Activated naive CD4-positive, alpha-beta T cell treated with anti-CD3 and anti-CD28 coated beads, Interleukin-2, amount 50 U/mL, for 24 hours (primary cell): ENCODE results near the gene PLPPR3.
A peak's percentile ranks its signal among the peaks of the same experiment; 100 is the strongest.

ENCODE experiments used
- H3K27ac Mint-ChIP-seq: one replicate; pipeline ENCODE4 v1.8.0; 2021; ENCODE audit warnings: mild to moderate bottlenecking, mixed read lengths
- H3K27me3 Mint-ChIP-seq: one replicate; pipeline ENCODE4 v1.8.0; 2021; ENCODE audit warnings: mixed read lengths
- H3K36me3 Mint-ChIP-seq: one replicate; pipeline ENCODE4 v1.8.0; 2021; ENCODE audit warnings: mixed read lengths
- H3K4me1 Mint-ChIP-seq: one replicate; pipeline ENCODE4 v1.8.0; 2021; ENCODE audit warnings: mixed read lengths
- H3K4me3 Mint-ChIP-seq: one replicate; pipeline ENCODE4 v1.8.0; 2021; ENCODE audit warnings: mild to moderate bottlenecking, mixed read lengths
- H3K9me3 Mint-ChIP-seq: one replicate; pipeline ENCODE4 v1.8.0; 2021; ENCODE audit warnings: mixed read lengths

PLPPR3 gene

DNA sequence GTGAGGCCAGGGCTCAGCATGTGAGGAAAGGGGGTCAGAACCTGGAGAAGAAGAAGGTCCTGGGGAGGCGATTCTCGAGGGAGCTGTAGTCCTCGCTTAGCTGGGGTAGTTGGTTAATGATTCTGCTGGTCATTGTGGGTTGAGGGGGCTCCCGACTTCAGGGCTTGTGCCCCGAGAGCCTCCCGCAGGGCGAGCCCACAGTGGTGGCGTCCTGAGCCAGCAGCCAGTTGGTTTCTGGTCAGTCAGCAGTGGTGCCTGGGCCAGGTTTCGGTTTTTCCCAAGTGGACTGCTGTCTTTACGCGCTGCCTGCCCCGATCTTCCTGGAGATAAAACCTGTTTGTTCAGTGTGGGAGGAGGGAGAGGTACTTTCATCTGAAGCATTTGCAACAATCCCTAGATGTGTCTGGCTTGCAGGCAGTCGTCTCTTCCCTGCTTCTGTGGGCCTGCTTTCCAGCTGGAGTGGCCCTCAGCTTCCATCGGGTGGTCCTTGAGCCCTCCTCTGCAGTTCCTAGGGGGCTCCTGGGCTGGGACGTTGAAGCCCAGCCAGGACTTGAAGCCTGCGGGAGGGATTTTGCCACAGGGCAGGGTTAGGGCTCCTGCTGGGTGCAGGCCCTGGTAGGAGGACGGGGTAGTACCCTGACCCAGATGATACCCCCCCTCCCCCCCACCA lies 21.3 kb downstream of the PLPPR3 start:
- H3K4me3 Mint-ChIP-seq: peak overlapping the region; percentile 88
- H3K4me1 Mint-ChIP-seq: peaks cover 39% of the 10 kb centered on the region
- H3K27ac Mint-ChIP-seq: peak overlapping the region; percentile 95
- peaks cover 13% of the 10 kb centered on the region for H3K36me3 Mint-ChIP-seq
- no peaks in the 10 kb centered on the region for H3K9me3 Mint-ChIP-seq
- H3K27me3 Mint-ChIP-seq: no peaks in the 10 kb centered on the region

DNA sequence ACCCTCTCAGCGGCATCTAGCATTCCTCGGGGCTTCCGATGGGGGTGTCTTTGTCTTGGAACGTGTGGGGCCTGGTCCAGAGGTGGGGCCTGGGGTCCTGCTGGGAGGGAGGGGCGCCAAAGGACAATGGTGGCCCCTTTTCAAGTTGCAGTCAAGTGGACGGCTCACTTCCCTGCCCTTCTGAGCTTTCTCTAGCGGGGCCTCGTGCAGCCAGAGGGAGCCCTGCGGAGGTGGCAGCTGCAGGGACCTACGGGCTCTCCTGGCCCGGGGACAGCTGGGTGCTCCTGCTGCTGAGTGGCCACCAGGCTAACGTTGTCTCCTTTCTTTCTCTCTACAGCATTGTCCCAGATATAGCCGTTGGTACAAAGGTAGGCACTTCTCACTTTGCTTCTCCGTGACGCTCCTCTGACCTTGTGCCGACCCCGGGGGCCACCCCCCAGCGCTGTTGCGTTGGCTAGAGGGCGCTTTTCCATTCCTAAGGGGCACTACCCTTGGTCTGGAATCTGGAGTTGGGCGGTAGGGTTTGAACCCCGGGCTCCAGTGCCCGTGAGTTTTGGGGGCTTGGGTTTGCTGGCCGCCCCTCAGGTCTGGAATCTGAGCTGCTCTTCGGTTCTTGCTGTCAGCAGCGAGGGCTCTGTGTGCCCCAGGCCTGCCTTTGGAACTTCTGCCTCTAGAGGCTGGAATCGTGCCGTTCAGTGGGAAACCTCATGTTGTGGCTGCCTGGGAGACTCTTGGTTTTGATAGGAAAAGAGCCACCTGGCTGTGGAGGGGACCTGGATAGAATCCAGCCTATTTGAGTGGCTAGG lies 22.5 kb downstream of the PLPPR3 start:
- Mint-ChIP-seq H3K36me3 (peaks cover 11% of the 10 kb centered on the region), H3K9me3 (no peaks in the 10 kb centered on the region), H3K4me3 (peak overlapping the region; percentile 88), H3K27ac (peak overlapping the region; percentile 95), H3K4me1 (peaks cover 39% of the 10 kb centered on the region), H3K27me3 (no peaks in the 10 kb centered on the region)

DNA sequence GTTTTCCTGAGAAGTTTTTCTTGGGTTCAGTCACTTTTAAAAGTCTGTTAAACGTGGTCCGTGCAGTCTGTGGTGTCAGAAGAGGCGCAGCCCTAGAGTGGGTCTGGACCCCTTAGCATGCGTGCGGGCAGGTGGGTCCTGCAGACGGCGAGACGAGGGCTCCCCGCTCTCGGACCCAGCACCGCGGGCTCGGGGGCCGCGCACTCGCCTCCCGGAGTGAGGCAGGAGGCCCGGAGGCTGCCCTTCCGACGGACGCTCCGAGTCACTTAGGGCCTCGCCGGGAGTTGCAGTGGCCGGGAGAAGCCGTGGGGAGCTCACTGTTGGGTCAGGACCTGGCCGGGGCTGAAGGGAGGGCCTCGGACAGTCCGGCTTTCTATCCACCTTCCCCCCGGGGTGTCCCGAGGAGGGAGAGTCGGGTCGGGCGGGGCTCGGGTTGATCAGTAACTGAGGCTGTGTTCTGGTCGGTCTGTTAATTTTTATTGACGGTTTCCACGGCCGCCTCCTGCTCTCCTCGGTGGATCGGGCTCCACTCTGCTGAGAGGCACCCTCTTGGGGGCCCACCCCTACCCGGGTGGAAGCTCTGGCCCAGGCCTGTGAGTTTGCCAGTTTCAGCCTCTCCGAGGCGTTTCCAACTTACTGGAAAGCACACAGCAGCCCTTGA lies 23.2 kb downstream of the PLPPR3 start:
- no peaks in the 10 kb centered on the region for H3K9me3 Mint-ChIP-seq
- H3K27ac Mint-ChIP-seq: peak overlapping the region; percentile 95
- H3K4me1 Mint-ChIP-seq: peaks cover 39% of the 10 kb centered on the region
- peaks cover 11% of the 10 kb centered on the region for H3K36me3 Mint-ChIP-seq
- H3K27me3 Mint-ChIP-seq: no peaks in the 10 kb centered on the region
- peak overlapping the region; percentile 88 for H3K4me3 Mint-ChIP-seq

DNA sequence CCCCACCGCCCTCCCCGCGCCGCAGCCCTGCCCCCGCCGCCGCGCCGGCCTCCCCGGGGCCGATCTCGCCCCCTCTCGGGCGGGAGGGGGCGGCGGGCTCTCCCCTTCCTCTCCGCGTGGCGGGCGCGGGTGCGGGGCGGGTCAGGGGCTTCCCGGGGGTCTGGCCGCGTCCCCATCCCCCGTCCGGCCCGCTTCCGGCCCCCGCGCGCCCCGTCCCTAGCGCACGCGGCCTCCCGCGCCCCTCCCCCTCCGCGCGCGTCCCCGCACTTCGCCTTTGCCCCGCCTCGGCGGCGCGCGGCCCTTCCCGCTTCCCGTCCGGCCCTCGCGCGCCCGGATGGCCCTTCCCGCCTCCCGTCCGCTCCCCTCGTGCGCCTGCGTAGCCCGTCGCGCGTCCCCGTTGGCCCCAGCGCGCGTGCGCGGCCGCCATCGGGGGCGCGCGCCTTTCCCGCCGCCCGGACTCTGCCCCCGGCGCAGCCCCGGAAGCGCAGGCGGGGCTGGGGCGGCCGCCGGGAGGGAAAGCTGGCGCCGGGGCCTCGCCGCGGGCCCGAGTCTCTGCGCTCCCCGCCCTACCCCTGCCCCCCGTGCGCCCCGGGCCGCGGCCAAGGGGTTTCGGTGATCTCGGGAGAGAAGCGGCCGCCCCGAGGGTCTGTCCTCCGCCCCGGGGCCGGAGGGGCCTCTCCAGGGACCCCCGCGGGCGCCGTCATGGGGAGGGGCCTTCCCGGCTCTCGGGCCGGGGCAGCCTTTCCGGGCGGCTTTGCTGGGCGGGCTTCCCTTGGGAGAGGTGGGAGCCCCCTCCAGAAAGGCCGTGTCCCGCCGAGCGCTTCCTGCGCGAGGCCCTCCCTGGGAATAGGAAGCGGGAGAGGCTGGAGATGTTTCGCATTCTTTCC lies 24.0 kb downstream of the PLPPR3 start:
- Mint-ChIP-seq H3K27me3 (no peaks in the 10 kb centered on the region), H3K4me1 (peaks cover 34% of the 10 kb centered on the region), H3K4me3 (peak overlapping the region; percentile 98), H3K9me3 (no peaks in the 10 kb centered on the region), H3K36me3 (peaks cover 11% of the 10 kb centered on the region), H3K27ac (peak overlapping the region; percentile 92)

DNA sequence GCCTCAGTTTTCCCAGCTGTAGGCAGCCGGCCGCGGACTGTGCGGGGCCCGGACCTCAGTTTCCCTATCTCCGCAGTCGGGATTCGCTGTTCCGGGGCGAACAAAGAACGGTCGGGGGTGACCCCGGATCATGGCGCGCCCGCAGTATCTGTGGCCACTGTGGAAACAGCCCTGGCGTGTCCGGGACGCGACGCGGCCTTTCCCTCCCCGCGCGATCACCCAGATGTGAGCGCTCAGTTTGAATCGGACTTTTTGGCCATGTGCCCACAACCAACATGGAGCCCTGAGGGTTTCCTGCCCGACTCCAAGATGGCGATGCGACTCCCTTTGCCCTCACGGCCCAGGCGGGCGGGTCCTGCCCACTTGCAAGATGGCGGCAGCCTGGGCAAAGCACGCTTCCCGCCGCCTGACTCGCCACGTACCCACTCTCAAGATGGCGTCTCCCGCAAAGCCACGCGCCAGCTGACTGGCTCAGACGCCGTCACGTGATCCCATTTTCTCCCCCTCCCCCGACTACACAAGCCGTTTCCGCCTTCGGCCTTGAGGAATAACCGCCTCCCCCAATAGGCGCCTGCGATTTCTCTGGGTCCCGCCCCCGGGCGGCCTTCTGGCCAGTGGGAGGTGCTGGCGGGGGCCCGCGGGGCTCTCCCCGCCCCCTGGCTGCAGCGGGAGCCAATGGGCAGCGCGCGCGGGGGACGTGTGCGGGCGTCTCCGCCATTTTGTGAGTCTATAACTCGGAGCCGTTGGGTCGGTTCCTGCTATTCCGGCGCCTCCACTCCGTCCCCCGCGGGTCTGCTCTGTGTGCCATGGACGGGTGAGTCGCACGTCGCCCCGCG lies 24.8 kb downstream of the PLPPR3 start, which contains the start of gene PTBP1:
PTBP1 (plus strand) TSS at position 761 of the 836 bp plus-strand sequence; CDS start at position 807, 46 bp downstream.
- H3K36me3 Mint-ChIP-seq: peaks cover 11% of the 10 kb centered on the region
- H3K4me1 Mint-ChIP-seq: peaks cover 27% of the 10 kb centered on the region
- H3K4me3 Mint-ChIP-seq: peak within 1 kb of the TSS; percentile 98
- H3K9me3 Mint-ChIP-seq: no peaks in the 10 kb centered on the region
- H3K27me3 Mint-ChIP-seq: no peaks in the 10 kb centered on the region
- peak within 1 kb of the TSS; percentile 96 for H3K27ac Mint-ChIP-seq

DNA sequence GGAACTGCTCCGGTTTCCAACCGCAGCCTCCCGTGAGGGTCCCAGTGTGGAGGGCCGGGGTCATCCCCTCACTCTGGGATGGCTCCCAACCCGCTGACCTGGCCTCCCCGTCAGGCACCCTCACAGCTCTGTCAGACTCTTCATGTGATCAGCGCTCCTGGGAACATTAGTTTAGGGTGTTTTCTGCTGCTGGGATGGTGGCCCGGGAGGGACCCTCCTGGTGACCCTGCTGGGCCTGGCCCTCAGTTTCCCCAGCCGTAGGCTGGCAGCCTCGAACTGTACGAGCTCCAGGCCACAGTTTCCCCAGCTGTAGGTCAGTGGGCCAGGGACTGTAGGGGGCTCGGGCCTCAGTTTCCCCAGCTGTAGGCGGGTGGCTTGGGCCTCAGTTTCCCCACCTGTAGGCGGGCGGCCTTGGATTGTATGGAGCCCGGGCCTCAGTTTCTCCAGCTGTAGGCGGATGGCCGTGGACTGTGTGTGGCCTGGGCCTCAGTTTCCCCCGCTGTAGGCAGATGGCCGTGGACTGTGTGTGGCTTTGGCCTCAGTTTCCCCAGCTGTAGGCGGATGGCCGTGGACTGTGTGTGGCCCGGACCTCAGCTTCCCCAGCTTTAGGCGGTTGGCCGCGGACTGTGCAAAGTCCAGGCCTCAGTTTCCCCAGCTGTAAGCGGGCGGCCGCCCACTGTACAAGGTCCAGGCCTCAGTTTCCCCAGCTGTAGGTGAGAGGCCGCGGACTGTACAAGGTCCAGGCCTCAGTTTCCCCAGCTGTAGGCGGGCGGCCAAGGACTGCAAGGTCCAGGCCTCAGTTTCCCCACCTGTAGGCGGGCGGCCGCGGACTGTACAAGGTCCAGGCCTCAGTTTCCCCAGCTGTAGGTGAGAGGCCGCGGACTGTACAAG lies 25.8 kb downstream of the PLPPR3 start:
- Mint-ChIP-seq H3K36me3 (peaks cover 11% of the 10 kb centered on the region), H3K27me3 (no peaks in the 10 kb centered on the region), H3K4me1 (peaks cover 21% of the 10 kb centered on the region), H3K27ac (no peak overlapping the region), H3K9me3 (no peaks in the 10 kb centered on the region), H3K4me3 (peak overlapping the region; percentile 23)

DNA sequence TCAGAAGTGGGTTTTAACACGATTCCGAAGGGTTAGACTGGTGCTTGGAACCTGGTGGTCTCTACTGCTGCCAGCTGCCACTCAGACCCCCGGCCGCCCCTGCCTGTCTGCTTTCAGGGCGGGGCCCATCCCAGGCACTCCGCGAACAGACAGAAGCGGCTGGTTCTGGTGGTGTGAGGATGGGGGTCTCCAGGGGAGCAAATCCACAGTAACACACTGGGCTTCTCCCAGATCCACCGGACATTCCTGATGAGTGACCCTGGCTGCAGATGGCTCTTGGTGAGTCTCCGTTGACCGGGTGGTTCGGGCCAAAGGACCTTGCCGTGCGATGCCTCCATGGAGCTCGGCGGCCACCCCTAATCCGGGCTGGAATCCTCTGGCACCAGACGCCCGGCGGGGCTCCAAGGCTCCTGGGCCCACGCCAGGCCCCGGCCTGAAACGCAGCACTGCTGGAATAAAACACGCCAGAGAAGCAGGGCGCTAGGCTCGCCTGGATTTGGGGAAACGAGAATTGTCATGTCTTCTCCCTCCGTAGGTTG lies 26.6 kb downstream of the PLPPR3 start:
- peaks cover 15% of the 10 kb centered on the region for H3K4me1 Mint-ChIP-seq
- H3K4me3 Mint-ChIP-seq: no peak overlapping the region
- H3K9me3 Mint-ChIP-seq: no peaks in the 10 kb centered on the region
- H3K36me3 Mint-ChIP-seq: peaks cover 11% of the 10 kb centered on the region
- no peak overlapping the region for H3K27ac Mint-ChIP-seq
- H3K27me3 Mint-ChIP-seq: no peaks in the 10 kb centered on the region

DNA sequence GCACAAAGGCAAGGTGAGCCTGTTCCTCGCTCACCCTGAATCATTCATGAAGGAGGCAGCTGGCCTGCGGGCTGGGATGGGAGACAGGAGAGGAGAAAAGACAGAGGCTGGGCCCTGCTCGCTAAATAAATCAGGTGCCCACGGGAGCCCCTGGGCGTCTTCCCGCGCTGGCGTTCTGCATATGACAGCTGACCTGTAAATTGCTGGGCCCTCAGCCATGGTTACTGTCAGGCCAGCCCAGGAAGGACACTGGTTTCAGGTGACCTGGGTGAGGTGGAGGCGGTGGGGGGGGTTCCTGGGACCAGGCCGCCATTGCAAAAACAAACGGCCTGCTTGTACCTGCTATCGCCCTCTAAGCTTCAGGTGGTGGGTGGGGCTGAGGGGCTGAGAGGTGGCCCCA lies 27.9 kb downstream of the PLPPR3 start:
- peaks cover 3% of the 10 kb centered on the region for H3K36me3 Mint-ChIP-seq
- no peaks in the 10 kb centered on the region for H3K27me3 Mint-ChIP-seq
- H3K4me3 Mint-ChIP-seq: no peak overlapping the region
- H3K27ac Mint-ChIP-seq: no peak overlapping the region
- H3K9me3 Mint-ChIP-seq: no peaks in the 10 kb centered on the region
- H3K4me1 Mint-ChIP-seq: peaks cover 4% of the 10 kb centered on the region

DNA sequence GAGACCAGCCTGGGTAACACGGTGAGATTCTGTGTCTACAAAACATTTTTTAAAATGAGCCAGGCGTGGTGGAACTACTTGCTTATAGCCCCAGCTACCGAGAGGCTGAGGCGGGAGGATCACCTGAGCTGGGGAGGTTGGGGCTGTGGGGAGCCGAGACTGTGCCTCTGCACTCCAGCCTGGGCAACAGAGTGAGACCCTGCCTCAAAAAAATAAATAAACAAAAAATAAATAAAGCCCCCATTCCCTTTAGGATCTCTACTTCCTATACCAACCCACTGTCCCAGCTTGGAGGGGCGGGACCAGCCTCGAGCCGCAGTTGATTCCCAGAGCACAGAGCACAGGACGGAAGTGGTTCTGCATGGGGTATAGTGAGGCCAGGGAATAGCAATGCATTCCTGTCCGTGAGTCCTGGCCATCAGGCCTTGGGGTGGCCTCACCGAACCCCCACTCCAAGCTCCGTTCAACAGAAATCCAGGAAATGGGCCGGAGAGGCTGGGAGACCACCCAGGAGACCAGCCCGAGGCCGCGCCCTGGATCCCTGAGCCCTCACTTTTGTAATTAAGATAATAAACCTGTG lies 29.4 kb downstream of the PLPPR3 start:
- Mint-ChIP-seq H3K27ac (no peak overlapping the region), H3K9me3 (no peaks in the 10 kb centered on the region), H3K4me3 (no peak overlapping the region), H3K27me3 (no peaks in the 10 kb centered on the region), H3K36me3 (no peaks in the 10 kb centered on the region), H3K4me1 (peaks cover 4% of the 10 kb centered on the region)

DNA sequence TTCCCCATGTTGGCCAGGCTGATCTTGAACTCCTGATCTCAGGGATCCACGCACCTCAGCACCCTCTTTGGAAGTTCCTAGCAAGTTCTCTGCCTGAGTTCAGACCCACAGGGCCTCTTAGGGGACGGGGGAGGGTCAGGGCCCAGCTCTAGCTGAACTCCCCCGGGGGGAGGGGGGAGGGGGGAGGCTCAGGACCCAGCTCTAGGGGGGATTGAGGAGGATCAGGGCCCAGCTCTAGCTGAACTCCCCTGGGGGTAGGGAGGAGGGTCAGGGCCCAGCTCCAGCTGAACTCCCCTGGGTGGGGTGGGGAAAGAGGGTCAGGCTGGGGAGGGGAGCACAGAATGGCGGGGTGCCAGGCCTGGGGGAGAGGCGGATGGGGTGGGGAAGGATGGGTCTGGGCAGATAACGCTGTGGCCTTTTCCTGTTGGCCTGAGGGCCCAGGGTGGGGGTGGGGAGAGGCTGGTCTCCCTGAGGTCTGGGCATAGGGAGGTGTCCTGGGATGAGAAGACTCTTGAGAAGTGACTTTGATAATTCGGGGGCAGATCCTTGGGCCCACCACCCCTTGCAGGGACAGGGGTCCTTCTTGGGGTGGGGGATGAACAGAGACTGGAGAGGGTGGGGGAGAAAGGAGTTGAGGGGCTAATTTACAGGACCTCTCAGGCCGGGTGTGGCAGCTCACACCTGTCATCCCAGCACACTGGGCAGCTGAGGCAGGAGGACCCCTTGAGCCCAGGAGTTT lies 30.0 kb downstream of the PLPPR3 start:
- no peaks in the 10 kb centered on the region for H3K36me3 Mint-ChIP-seq
- no peak overlapping the region for H3K4me3 Mint-ChIP-seq
- H3K27ac Mint-ChIP-seq: peak overlapping the region; percentile 35

DNA sequence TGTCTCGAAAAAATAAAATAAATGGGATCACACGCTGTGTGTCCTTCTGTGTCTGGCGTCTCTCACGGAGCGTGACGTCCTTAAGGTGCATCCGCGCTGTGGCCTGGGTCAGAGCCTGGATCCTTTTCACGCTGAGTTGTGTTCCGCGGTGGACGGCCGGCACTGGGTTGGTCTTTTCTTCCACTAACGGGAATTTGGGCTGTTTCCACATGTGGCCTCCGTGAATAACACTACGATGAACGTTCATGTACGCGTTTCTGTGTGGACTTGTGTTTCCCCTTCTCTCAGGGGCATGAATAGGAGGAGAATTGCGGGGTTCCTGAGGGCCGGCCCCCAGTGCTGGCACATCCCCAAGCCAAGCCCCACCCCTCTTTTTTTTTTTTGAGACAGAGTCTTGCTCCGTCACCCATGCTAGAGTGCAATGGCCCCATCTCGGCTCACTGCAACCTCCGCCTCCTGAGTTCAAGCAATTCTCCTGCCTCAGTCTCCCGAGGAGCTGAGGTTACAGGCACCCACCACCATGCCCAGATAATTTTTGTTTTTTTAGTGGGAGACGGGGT lies 30.7 kb downstream of the PLPPR3 start:
- no peaks in the 10 kb centered on the region for H3K9me3 Mint-ChIP-seq
- no peaks in the 10 kb centered on the region for H3K36me3 Mint-ChIP-seq
- H3K4me3 Mint-ChIP-seq: no peak overlapping the region
- H3K27ac Mint-ChIP-seq: no peak overlapping the region
- H3K4me1 Mint-ChIP-seq: no peaks in the 10 kb centered on the region
- no peaks in the 10 kb centered on the region for H3K27me3 Mint-ChIP-seq

More for the DNA sequence above, 30.0 kb downstream of the PLPPR3 start:
- no peaks in the 10 kb centered on the region for H3K27me3 Mint-ChIP-seq
- H3K9me3 Mint-ChIP-seq: no peaks in the 10 kb centered on the region
- peaks cover 2% of the 10 kb centered on the region for H3K4me1 Mint-ChIP-seq

DNA sequence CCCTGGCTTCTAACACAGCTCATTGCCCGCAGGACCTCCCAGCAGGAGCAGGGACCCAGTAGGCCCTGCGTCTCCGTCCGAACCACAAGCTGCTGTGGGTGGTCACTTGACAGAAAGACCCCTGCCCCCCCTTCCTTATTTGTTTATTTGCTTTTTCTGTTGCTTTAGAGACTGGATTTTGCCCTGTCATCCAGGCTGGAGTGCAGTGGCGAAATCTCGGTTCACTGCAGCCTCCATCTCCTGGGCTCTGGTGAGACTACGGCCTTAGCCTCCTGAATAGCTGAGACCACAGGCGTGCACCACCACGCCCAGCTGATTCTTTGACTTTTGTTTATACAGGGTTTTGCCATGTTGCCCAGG lies 32.1 kb downstream of the PLPPR3 start:
- Mint-ChIP-seq H3K27me3 (no peaks in the 10 kb centered on the region), H3K4me3 (no peak overlapping the region), H3K36me3 (no peaks in the 10 kb centered on the region), H3K9me3 (no peaks in the 10 kb centered on the region), H3K27ac (no peak overlapping the region), H3K4me1 (no peaks in the 10 kb centered on the region)
